Type B pancreatic cell (in vitro differentiated cells): ENCODE data around the gene ZNF605. TPM values are rescaled to one million over a fixed set of nuclear protein-coding genes. Genes with fewer than 3 reads are reported as not detected.
"Not testable (repeated sequence)": the region's sequence is repeated elsewhere in the genome, so short reads cannot be mapped to it uniquely, and the experiment has no call there.

Experiments used
- DNase-seq: peaks from one replicate; pipeline ENCODE4 v3.0.0; 2021; ENCODE audit warnings: mixed read lengths; ENCODE audit not compliant: unreplicated experiment; ENCODE audit errors: extremely low spot score
- H3K27ac Mint-ChIP-seq: 2 replicates; pipeline ENCODE4 v1.8.0; 2021; ENCODE audit warnings: mild to moderate bottlenecking, mixed read lengths
- H3K27me3 Mint-ChIP-seq: 2 replicates; pipeline ENCODE4 v1.8.0; 2021; ENCODE audit warnings: mixed read lengths
- H3K36me3 Mint-ChIP-seq: 2 replicates; pipeline ENCODE4 v1.8.0; 2021; ENCODE audit warnings: mixed read lengths
- H3K4me1 Mint-ChIP-seq: one replicate; pipeline ENCODE4 v1.8.0; 2021; ENCODE audit warnings: mixed read lengths; ENCODE audit not compliant: unreplicated experiment
- H3K4me3 Mint-ChIP-seq: 2 replicates; pipeline ENCODE4 v1.8.0; 2021; ENCODE audit warnings: mild to moderate bottlenecking, mixed read lengths
- H3K9me3 Mint-ChIP-seq: 2 replicates; pipeline ENCODE4 v1.8.0; 2021; ENCODE audit warnings: mixed read lengths
- CTCF ChIP-seq: fragments of 200-600 bp; sonication (generic); conservative IDR thresholded peaks from 2 replicates; pipeline ENCODE4 v1.5.0; 2021; ENCODE audit warnings: antibody characterized with exemption, mild to moderate bottlenecking
- long read RNA-seq: library from polyadenylated mRNA; unstranded; transcript quantifications from one replicate; pipeline ENCODE4 v2.0.0, GENCODE V29; 2020
- total RNA-seq: library from RNA; stranded (reverse); gene quantifications from 2 replicates; pipeline ENCODE4 v1.2.1, GENCODE V29; 2021; ENCODE audit warnings: low replicate concordance

ZNF605 gene
- 18.3 and 20.6 TPM in 2 replicates for total RNA-seq
- long read RNA-seq, full-length matches to known transcripts, result 16 of 34 reads
- long read RNA-seq, partial matches to known transcripts, result 0 of 34 reads
- long read RNA-seq, other reads (novel, unspliced or antisense), result 18 of 34 reads

GRCh38 chr12:132956011-132956788 is at the start of gene ZNF605:
Gene ZNF605, minus strand, starts transcription at chr12:132956306. Its CDS starts 10,671 bp downstream, at chr12:132945635.
- H3K9me3 Mint-ChIP-seq, result peaks cover 22% of the 10 kb centered on the region
- peak within 1 kb of the TSS; percentile 87 for H3K27ac Mint-ChIP-seq

GRCh38 chr12:132998741-132999140 is 42.6 kb upstream of the ZNF605 start:
- Mint-ChIP-seq H3K27me3 (no peaks in the 10 kb centered on the region), H3K4me1 (no peaks in the 10 kb centered on the region), H3K9me3 (peaks cover 33% of the 10 kb centered on the region), H3K4me3 (no peak overlapping the region), H3K27ac (no peak overlapping the region), H3K36me3 (peaks cover 54% of the 10 kb centered on the region)
- DNase-seq, result no peak
- no peak for TF ChIP-seq CTCF

More at GRCh38 chr12:132956011-132956788, at the start of gene ZNF605:
- Mint-ChIP-seq H3K27me3 (no peaks in the 10 kb centered on the region), H3K4me3 (peak within 1 kb of the TSS; percentile 95), H3K4me1 (peaks cover 19% of the 10 kb centered on the region), H3K36me3 (peaks cover 35% of the 10 kb centered on the region)
- peak; percentile 37 for TF ChIP-seq CTCF
- DNase-seq, result peak; percentile 92

GRCh38 chr12:132986885-132987225 is 30.7 kb upstream of the ZNF605 start:
- Mint-ChIP-seq H3K4me1 (peaks cover 17% of the 10 kb centered on the region), H3K4me3 (peak overlapping the region; percentile 95), H3K27me3 (no peaks in the 10 kb centered on the region), H3K27ac (peak overlapping the region; percentile 83), H3K36me3 (peaks cover 37% of the 10 kb centered on the region), H3K9me3 (peaks cover 29% of the 10 kb centered on the region)
- no peak for TF ChIP-seq CTCF
- no peak for DNase-seq

GRCh38 chr12:132986001-132986884 is 30.1 kb upstream of the ZNF605 start, which contains the start of gene ZNF26:
Gene ZNF26, plus strand, starts transcription at chr12:132986367. Its CDS starts 474 bp downstream, at chr12:132986841.
- peaks cover 17% of the 10 kb centered on the region for H3K4me1 Mint-ChIP-seq
- peak within 1 kb of the TSS; percentile 93 for H3K27ac Mint-ChIP-seq
- H3K36me3 Mint-ChIP-seq, result peaks cover 37% of the 10 kb centered on the region
- H3K27me3 Mint-ChIP-seq, result no peaks in the 10 kb centered on the region
- no peak for TF ChIP-seq CTCF
- peak; percentile 87 for DNase-seq
- H3K4me3 Mint-ChIP-seq, result peak within 1 kb of the TSS; percentile 95
- H3K9me3 Mint-ChIP-seq, result peaks cover 29% of the 10 kb centered on the region

GRCh38 chr12:132976870-132977269 is 20.8 kb upstream of the ZNF605 start:
- TF ChIP-seq CTCF, result peak; percentile 44
- H3K36me3 Mint-ChIP-seq, H3K4me1 Mint-ChIP-seq, H3K27me3 Mint-ChIP-seq, DNase-seq, H3K27ac Mint-ChIP-seq, H3K4me3 Mint-ChIP-seq: not testable (repeated sequence)
- peaks cover 15% of the 10 kb centered on the region for H3K9me3 Mint-ChIP-seq
